LNCAP (cell line): ENCODE measurements around the gene PLOD1.

ENCODE experiments used
- CTCF ChIP-seq: fragments of 450-650 bp; IDR thresholded peaks from 2 replicates; pipeline ENCODE4 v1.5.1; 2017; ENCODE audit warnings: mild to moderate bottlenecking

PLOD1 gene

GRCh38 chr1:11930571-11931445 lies 3.7 kb upstream of the PLOD1 start:
- no peak for TF ChIP-seq CTCF

GRCh38 chr1:11931845-11932244 lies 2.7 kb upstream of the PLOD1 start:
- TF ChIP-seq CTCF: no peak

- TF ChIP-seq CTCF: no peak
Measured at GRCh38 chr1:11935057-11935412, 518 bp downstream of the PLOD1 start.

- no peak for TF ChIP-seq CTCF
Measured at GRCh38 chr1:11938722-11939526, 4.4 kb downstream of the PLOD1 start.

GRCh38 chr1:11940260-11940921 lies 5.9 kb downstream of the PLOD1 start:
- TF ChIP-seq CTCF: no peak

GRCh38 chr1:11942280-11942679 lies 7.8 kb downstream of the PLOD1 start:
- no peak for TF ChIP-seq CTCF

GRCh38 chr1:11943619-11944018 lies 9.1 kb downstream of the PLOD1 start:
- TF ChIP-seq CTCF: no peak
